Hematopoietic multipotent progenitor cell treated with erythropoietin and hydrocortisone succinate and interleukin-3 and kit ligand, for 8 days (in vitro differentiated cells): Measurements from ENCODE around the gene OSBPL5.

Experiments used
- DNase-seq: peaks from one replicate; pipeline ENCODE4 v3.0.0-alpha.2; 2015

The OSBPL5 gene

GRCh38 chr11:3049430-3050243 is 115.5 kb downstream of the OSBPL5 start:
- no peak for DNase-seq

- no peak for DNase-seq
Measured at GRCh38 chr11:3047637-3048036, 117.5 kb downstream of the OSBPL5 start.

- DNase-seq, result no peak
Measured at GRCh38 chr11:3046641-3047040, 118.5 kb downstream of the OSBPL5 start.

- no peak for DNase-seq
Measured at GRCh38 chr11:3046190-3046589, 118.9 kb downstream of the OSBPL5 start.

DNA sequence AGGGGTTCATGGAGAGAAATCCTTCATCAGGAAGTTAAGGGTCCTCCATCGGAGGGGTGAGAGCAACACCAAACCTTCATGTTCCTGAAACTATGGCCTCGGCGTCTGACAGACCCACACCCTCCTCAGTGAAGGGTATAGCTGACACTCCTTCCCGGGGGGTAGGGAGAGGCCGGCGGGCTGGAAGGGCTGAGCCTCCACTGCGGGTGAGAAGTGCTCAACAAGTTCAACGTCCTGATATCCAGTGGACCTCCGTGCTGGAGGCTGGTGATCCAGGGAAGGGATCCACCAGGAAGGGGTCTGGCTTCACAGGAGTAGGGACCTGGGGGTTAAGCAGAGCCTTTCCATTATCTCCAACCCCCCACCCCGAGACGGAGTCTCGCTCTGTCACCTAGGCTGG is 120.2 kb downstream of the OSBPL5 start:
- no peak for DNase-seq

- DNase-seq, result no peak
Measured at GRCh38 chr11:3044004-3044403, 121.1 kb downstream of the OSBPL5 start.

DNA sequence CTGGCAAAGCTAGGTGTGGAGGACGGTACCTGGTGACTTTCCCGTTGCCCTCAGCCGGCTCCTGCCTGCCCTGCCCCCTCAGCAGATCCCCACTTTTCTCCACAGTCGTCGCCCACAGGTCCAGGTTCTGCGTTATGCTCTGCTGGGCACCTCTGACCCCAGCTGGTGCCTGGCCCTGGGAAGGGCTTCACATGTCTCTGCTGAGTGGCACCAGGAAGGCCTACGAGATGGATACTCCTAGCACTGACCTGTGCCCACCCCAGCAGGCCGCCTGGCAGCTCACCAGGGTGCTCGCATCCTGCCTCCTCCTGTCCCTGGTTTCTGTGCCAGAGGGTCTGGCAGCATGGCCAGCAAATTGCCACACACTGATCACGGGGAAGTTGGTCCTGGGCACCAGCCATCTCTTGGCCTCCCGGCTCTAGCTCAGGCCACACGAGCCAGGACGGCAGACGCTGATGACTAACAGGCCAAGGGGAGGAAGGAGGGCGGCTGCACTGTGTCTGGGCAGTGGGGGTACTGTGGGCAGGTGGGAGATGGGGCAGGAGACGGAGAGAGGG is 121.7 kb downstream of the OSBPL5 start:
- no peak for DNase-seq

- DNase-seq, result no peak
Measured at GRCh38 chr11:3042496-3043314, 122.4 kb downstream of the OSBPL5 start.

GRCh38 chr11:3041699-3042441 is 123.2 kb downstream of the OSBPL5 start:
- no peak for DNase-seq

- no peak for DNase-seq
Measured at GRCh38 chr11:3040881-3041280, 124.2 kb downstream of the OSBPL5 start.

- no peak for DNase-seq
Measured at GRCh38 chr11:3037945-3038271, 127.2 kb downstream of the OSBPL5 start.
